ENCODE measurements around the gene GABRG3.

GABRG3 gene

GRCh38 chr15:27260523-27260922 lies 289.5 kb downstream of the GABRG3 start:
- CTCF ChIA-PET: no interaction called here

DNA sequence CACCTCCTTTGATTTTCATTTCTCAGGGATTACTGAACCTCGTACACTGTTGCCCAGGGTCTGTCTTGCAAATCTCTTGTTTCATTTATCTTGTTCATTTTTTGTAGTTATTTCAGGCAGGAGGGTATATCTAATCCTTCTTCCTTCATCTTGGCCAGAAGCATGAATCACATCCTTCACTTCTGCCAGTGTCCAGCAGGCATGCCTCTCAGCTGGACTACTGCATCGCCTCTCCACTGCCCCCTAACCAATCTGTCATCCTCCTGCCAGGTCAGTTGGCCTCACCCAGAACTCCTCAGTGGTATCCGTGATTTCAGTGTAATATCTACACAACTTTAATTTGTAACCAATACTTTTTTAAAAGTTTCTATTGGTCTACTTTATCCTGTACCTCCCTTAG lies 297.9 kb downstream of the GABRG3 start:
- no peak overlapping the region for H3K27ac ChIP-seq (ENCODE audit: extremely low read depth, low read depth, low read length)
- ChIA-PET CTCF (interaction anchor here (0.7 kb wide), 1 partner anchor 23 kb away, joined by 3 read pairs; no protein-coding TSS in a partner anchor), POLR2A (no interaction called here)
- no peaks in the 10 kb centered on the region for H3K36me3 ChIP-seq (ENCODE audit: control insufficient read depth in 2 of 2, insufficient read depth in 1 of 2, low read length in 2 of 2)
- no peaks in the 10 kb centered on the region for H3K9me3 ChIP-seq (ENCODE audit: control insufficient read depth, insufficient read depth, low read depth, low read length)
- H3K4me3 ChIP-seq (ENCODE audit: low read depth, low read length): no peak overlapping the region
- no peaks in the 10 kb centered on the region for H3K4me1 ChIP-seq (ENCODE audit: control insufficient read depth, insufficient read depth, low read length)
- no peak for TF ChIP-seq ZFHX2 (tag by site-specific recombination; conservative IDR thresholded peaks at IDR 0.05)
- TF ChIP-seq, protein P1, sequence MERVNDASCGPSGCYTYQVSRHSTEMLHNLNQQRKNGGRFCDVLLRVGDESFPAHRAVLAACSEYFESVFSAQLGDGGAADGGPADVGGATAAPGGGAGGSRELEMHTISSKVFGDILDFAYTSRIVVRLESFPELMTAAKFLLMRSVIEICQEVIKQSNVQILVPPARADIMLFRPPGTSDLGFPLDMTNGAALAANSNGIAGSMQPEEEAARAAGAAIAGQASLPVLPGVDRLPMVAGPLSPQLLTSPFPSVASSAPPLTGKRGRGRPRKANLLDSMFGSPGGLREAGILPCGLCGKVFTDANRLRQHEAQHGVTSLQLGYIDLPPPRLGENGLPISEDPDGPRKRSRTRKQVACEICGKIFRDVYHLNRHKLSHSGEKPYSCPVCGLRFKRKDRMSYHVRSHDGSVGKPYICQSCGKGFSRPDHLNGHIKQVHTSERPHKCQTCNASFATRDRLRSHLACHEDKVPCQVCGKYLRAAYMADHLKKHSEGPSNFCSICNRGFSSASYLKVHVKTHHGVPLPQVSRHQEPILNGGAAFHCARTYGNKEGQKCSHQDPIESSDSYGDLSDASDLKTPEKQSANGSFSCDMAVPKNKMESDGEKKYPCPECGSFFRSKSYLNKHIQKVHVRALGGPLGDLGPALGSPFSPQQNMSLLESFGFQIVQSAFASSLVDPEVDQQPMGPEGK (tag by site-specific recombination; IDR thresholded peaks at IDR 0.05): no peak
- TF ChIP-seq, protein P2, sequence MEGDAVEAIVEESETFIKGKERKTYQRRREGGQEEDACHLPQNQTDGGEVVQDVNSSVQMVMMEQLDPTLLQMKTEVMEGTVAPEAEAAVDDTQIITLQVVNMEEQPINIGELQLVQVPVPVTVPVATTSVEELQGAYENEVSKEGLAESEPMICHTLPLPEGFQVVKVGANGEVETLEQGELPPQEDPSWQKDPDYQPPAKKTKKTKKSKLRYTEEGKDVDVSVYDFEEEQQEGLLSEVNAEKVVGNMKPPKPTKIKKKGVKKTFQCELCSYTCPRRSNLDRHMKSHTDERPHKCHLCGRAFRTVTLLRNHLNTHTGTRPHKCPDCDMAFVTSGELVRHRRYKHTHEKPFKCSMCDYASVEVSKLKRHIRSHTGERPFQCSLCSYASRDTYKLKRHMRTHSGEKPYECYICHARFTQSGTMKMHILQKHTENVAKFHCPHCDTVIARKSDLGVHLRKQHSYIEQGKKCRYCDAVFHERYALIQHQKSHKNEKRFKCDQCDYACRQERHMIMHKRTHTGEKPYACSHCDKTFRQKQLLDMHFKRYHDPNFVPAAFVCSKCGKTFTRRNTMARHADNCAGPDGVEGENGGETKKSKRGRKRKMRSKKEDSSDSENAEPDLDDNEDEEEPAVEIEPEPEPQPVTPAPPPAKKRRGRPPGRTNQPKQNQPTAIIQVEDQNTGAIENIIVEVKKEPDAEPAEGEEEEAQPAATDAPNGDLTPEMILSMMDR (tag by site-specific recombination; IDR thresholded peaks at IDR 0.05): no peak
- no peak for TF ChIP-seq ZNF529 (tag by site-specific recombination; IDR thresholded peaks at IDR 0.05; ENCODE audit: insufficient replicate concordance)
- no peak for TF ChIP-seq ZSCAN18 (tag by site-specific recombination; IDR thresholded peaks at IDR 0.05)
- no peak for TF ChIP-seq ZNF777 (tag by site-specific recombination; IDR thresholded peaks at IDR 0.05; ENCODE audit: borderline replicate concordance)
- no peak for TF ChIP-seq OSR2 (tag by site-specific recombination; IDR thresholded peaks at IDR 0.05)
- no peak for TF ChIP-seq ZBTB49 (tag by site-specific recombination; IDR thresholded peaks at IDR 0.05; ENCODE audit: low read depth)

More at GRCh38 chr15:27260523-27260922, 289.5 kb downstream of the GABRG3 start:
- H3K36me3 ChIP-seq (ENCODE audit: control insufficient read depth in 2 of 2, insufficient read depth in 1 of 2, low read length in 2 of 2): no peaks in the 10 kb centered on the region
- H3K4me3 ChIP-seq (ENCODE audit: low read depth, low read length): no peak overlapping the region
- no peaks in the 10 kb centered on the region for H3K9me3 ChIP-seq (ENCODE audit: control insufficient read depth, insufficient read depth, low read depth, low read length)
- POLR2A ChIA-PET: no interaction called here
- no peaks in the 10 kb centered on the region for H3K4me1 ChIP-seq (ENCODE audit: control insufficient read depth, insufficient read depth, low read length)
- no peak overlapping the region for H3K27ac ChIP-seq (ENCODE audit: extremely low read depth, low read depth, low read length)
- TF ChIP-seq ZNF404 (tag by site-specific recombination; IDR thresholded peaks at IDR 0.05) (no peak), IKZF3 (tag by site-specific recombination; IDR thresholded peaks at IDR 0.05) (no peak), ZNF223 (tag by site-specific recombination; IDR thresholded peaks at IDR 0.05) (no peak), ZNF175 (tag by site-specific recombination; IDR thresholded peaks at IDR 0.05) (no peak), SCRT2 (tag by site-specific recombination; IDR thresholded peaks at IDR 0.05) (no peak), ZNF354C (tag by site-specific recombination; IDR thresholded peaks at IDR 0.05; ENCODE audit: borderline replicate concordance, low read depth) (no peak), ZNF155 (tag by site-specific recombination; IDR thresholded peaks at IDR 0.05) (no peak), ZNF138 (tag by site-specific recombination; IDR thresholded peaks at IDR 0.05; ENCODE audit: borderline replicate concordance) (no peak), ZNF391 (tag by site-specific recombination; IDR thresholded peaks at IDR 0.05; ENCODE audit: borderline replicate concordance, low read depth) (no peak), ZNF768 (tag by site-specific recombination; IDR thresholded peaks at IDR 0.05) (no peak), ZBTB6 (tag by site-specific recombination; IDR thresholded peaks at IDR 0.05) (no peak), ZNF707 (tag by site-specific recombination; IDR thresholded peaks at IDR 0.05) (no peak), ZNF423 (tag by site-specific recombination; IDR thresholded peaks at IDR 0.05) (no peak), ZIC2 (tag by site-specific recombination; IDR thresholded peaks at IDR 0.05) (no peak), ZNF114 (tag by site-specific recombination; IDR thresholded peaks at IDR 0.05) (no peak), WT1 (tag by site-specific recombination; IDR thresholded peaks at IDR 0.05) (no peak)
- TF ChIP-seq, protein P3, sequence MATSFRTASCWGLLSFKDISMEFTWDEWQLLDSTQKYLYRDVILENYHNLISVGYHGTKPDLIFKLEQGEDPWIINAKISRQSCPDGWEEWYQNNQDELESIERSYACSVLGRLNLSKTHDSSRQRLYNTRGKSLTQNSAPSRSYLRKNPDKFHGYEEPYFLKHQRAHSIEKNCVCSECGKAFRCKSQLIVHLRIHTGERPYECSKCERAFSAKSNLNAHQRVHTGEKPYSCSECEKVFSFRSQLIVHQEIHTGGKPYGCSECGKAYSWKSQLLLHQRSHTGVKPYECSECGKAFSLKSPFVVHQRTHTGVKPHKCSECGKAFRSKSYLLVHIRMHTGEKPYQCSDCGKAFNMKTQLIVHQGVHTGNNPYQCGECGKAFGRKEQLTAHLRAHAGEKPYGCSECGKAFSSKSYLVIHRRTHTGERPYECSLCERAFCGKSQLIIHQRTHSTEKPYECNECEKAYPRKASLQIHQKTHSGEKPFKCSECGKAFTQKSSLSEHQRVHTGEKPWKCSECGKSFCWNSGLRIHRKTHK (tag by site-specific recombination; IDR thresholded peaks at IDR 0.05): no peak
- TF ChIP-seq, protein P4, sequence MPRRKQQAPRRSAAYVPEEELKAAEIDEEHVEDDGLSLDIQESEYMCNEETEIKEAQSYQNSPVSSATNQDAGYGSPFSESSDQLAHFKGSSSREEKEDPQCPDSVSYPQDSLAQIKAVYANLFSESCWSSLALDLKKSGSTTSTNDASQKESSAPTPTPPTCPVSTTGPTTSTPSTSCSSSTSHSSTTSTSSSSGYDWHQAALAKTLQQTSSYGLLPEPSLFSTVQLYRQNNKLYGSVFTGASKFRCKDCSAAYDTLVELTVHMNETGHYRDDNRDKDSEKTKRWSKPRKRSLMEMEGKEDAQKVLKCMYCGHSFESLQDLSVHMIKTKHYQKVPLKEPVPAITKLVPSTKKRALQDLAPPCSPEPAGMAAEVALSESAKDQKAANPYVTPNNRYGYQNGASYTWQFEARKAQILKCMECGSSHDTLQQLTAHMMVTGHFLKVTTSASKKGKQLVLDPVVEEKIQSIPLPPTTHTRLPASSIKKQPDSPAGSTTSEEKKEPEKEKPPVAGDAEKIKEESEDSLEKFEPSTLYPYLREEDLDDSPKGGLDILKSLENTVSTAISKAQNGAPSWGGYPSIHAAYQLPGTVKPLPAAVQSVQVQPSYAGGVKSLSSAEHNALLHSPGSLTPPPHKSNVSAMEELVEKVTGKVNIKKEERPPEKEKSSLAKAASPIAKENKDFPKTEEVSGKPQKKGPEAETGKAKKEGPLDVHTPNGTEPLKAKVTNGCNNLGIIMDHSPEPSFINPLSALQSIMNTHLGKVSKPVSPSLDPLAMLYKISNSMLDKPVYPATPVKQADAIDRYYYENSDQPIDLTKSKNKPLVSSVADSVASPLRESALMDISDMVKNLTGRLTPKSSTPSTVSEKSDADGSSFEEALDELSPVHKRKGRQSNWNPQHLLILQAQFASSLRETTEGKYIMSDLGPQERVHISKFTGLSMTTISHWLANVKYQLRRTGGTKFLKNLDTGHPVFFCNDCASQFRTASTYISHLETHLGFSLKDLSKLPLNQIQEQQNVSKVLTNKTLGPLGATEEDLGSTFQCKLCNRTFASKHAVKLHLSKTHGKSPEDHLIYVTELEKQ (tag by site-specific recombination; IDR thresholded peaks at IDR 0.05; ENCODE audit: borderline replicate concordance): no peak
